GM20000 (cell line): Measurements from ENCODE around the gene ISY1.

Experiments used
- DNase-seq: peaks from one replicate; pipeline ENCODE4 v3.0.0; 2012; ENCODE audit warnings: low spot score
- TF ChIP-seq, protein P1 (sequence below): IDR thresholded peaks from 2 replicates; pipeline ENCODE4 v1.5.1; 2012; ENCODE audit warnings: mild to moderate bottlenecking, control low read depth; ENCODE audit errors: extremely low read depth, missing control alignments

ISY1 gene

GRCh38 chr3:129087138-129087702, 73.6 kb downstream of the ISY1 start:
- TF ChIP-seq, protein P1, sequence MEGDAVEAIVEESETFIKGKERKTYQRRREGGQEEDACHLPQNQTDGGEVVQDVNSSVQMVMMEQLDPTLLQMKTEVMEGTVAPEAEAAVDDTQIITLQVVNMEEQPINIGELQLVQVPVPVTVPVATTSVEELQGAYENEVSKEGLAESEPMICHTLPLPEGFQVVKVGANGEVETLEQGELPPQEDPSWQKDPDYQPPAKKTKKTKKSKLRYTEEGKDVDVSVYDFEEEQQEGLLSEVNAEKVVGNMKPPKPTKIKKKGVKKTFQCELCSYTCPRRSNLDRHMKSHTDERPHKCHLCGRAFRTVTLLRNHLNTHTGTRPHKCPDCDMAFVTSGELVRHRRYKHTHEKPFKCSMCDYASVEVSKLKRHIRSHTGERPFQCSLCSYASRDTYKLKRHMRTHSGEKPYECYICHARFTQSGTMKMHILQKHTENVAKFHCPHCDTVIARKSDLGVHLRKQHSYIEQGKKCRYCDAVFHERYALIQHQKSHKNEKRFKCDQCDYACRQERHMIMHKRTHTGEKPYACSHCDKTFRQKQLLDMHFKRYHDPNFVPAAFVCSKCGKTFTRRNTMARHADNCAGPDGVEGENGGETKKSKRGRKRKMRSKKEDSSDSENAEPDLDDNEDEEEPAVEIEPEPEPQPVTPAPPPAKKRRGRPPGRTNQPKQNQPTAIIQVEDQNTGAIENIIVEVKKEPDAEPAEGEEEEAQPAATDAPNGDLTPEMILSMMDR, result no peak
- no peak for DNase-seq

GRCh38 chr3:129085818-129086217, 75.0 kb downstream of the ISY1 start:
- DNase-seq, result no peak
- TF ChIP-seq, protein P1, result no peak

- TF ChIP-seq, protein P1, result no peak
- no peak for DNase-seq
Observed at GRCh38 chr3:129085165-129085715, 75.6 kb downstream of the ISY1 start.

DNA sequence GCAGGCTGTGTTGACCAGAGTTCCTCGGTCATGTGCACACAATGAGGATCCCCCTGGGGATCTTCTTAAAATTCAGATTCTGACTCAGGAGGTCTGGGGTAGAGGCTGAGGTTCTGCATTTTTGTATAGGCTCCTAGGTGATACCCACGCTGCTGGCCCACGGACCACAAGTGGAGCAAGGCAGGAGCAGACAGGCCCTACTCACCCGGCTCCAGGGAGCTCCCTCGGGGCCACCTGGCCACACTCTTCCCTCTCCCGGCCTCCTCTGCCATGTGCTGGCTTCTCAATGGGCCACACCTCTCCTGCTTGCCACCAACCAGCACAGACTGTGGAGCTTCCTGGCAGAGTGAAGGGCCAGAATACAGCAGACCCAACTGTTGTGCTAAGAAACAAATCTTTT, 76.4 kb downstream of the ISY1 start:
- DNase-seq, result no peak
- TF ChIP-seq, protein P1, result no peak

GRCh38 chr3:129082026-129082425, 78.8 kb downstream of the ISY1 start:
- TF ChIP-seq, protein P1, result no peak
- no peak for DNase-seq

DNA sequence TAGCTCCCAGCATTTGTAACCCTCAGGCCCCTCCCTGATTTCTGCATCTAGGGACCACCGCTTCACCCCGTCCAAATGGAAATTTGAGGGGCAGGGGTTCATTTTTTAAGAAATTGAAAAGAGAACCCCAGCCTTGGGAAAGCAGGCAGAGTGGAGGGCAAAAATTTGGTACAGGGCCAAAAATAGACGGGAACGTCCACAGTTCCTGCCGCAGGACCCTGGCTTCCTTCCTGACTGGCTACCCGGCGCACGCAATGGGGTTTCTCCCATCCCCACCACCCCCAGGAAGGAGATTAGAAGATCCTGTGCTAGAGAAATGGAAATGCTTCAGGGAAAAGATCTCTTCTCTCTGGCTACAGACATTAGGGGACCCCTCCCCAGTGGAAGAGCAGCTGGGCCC, 79.4 kb downstream of the ISY1 start:
- DNase-seq, result no peak
- TF ChIP-seq, protein P1, result no peak

GRCh38 chr3:129078510-129078909, 82.4 kb downstream of the ISY1 start:
- DNase-seq, result no peak
- TF ChIP-seq, protein P1, result no peak
